ENCODE results near the gene ASXL2. TPM values are rescaled to one million over a fixed set of nuclear protein-coding genes. Genes with fewer than 3 reads are reported as not detected.

The ASXL2 gene
- total RNA-seq, 1 donor from 2014 or later: 80.7 TPM

Other genes starting within 250 kb of the ASXL2 start
- 32.1 and 33.9 TPM in 2 replicates for gene DTNB, start 204.9 kb downstream of the ASXL2 start, total RNA-seq
- 13.4 and 15.2 TPM in 2 replicates for gene KIF3C, start 104.0 kb upstream of the ASXL2 start, total RNA-seq
- gene RAB10, start 155.6 kb upstream of the ASXL2 start, total RNA-seq: 134 and 140 TPM in 2 replicates

Data from activated T-helper 2 cell treated with anti-CD3 and anti-CD28 coated beads, Interferon-gamma antibody, Interleukin-2, Interleukin-4, amounts not matched to agents 10 μg/mL and 5 μg/mL and 100 μg/mL, durations not matched to agents 14 hours and 24 hours and 36 hours (primary cell).